GM18508 (cell line): ENCODE results near the gene SMC1A.
A peak's percentile ranks its signal among the peaks of the same experiment; 100 is the strongest.
"Not testable (repeated sequence)": the region's sequence is repeated elsewhere in the genome, so short reads cannot be mapped to it uniquely, and the experiment has no call there.

Experiments
- ATAC-seq: cut with Tn5 transposase; IDR thresholded peaks from one replicate; pipeline ENCODE4 v1.9.1; 2021; ENCODE audit warnings: moderate number of reproducible peaks; ENCODE audit not compliant: insufficient read depth, unreplicated experiment

The SMC1A gene

GRCh38 chrX:53422086-53422860, at the start of gene SMC1A:
SMC1A (minus strand) TSS chrX:53422654; CDS start chrX:53422600, 54 bp downstream.
- ATAC-seq = peak; percentile 91

DNA sequence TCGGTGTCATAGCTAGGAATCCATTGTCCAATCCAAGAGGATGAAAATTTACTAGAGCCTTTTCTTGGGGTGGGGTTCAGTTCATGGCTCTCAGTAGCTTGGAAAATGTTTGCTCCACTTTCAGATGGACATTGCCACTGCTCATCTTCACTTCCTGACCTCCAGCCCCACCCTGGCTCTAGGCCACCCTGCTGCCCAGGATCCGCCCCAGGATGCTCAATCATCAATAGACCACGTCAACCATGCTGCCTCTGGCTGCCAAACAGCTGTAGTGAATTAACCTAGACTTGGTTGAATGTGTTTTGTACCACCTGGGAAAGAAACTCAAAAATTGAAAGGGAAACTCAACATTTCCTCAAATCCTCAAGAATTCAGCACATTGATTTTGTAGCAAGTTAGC, 48.9 kb upstream of the SMC1A start:
- no peak for ATAC-seq

DNA sequence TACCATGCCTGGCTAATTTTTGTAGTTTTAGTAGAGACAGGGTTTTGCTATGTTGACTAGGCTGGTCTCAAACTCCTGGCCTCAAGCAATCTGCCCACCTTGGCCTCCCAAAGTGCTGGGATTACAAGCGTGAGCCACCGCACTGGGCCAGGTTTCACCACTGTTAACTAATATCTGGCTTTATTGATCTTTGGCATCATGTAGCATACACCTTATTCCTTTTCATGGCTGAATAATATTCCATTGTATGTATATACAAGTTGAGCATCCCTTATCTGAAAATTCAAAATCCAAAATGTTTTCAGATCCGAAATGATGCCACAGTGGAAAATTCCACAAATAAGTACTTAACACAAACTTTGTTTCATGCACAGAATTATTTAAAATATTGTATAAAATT, 46.2 kb upstream of the SMC1A start:
- not testable (repeated sequence) for ATAC-seq

DNA sequence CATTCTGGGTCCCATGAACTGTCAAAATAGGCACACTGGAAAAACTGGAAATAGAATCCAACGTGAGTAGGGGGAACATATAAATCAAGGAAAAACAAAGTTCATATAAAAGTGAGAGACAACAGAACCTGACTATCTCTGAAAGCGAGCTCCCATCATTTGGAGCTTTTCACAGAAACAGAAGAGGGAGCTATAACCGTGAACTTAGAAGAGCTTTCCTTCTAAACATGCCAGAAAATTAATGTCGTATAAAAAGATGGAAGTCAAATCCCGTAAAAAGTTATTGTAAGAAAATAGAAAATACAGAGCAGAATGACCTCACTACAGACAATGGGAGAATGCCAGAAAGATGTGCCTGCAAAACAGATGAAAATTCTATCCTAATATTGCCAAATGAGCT, 35.6 kb upstream of the SMC1A start:
- no peak for ATAC-seq

GRCh38 chrX:53456254-53456653, 33.8 kb upstream of the SMC1A start:
- no peak for ATAC-seq

- ATAC-seq = no peak
Measured at GRCh38 chrX:53452812-53453211, 30.4 kb upstream of the SMC1A start.

DNA sequence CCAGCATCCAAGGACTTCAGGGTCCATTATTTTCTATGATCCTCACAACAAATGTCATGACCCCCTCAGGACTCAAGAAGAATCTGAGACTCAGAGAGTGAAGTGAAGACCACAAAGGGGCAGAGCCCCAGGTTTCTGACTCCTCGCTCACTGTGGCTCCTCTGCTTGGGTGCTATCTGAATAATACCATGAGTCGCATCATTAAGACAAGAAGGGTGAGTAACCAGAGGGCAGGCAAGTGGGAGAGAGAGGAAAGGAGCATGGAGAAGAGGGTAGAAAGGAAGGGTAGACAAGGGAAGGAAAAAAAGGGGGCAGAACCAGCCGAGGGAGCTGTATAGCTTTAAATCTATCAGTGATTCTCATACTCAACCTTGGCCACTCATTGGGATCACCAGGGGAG, 27.2 kb upstream of the SMC1A start:
- no peak for ATAC-seq

GRCh38 chrX:53447441-53447840, 25.0 kb upstream of the SMC1A start:
- no peak for ATAC-seq

- ATAC-seq = no peak
Measured at GRCh38 chrX:53445977-53446376, 23.5 kb upstream of the SMC1A start.

DNA sequence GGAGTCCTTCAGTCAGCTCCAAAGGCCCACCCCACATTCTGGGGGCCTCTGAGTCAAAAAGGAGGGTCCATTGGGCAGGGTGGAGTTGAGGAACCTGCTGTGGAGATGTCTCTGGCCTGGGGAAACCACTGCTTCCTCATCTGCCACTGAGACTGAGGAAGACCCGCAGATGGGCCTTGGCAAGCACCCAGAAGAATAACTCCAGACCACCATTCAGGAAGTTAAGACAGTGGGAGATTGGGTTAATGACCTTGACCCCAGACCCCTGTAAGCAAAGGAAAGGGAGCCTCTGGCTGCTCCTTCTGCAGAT, 19.8 kb upstream of the SMC1A start:
- no peak for ATAC-seq

DNA sequence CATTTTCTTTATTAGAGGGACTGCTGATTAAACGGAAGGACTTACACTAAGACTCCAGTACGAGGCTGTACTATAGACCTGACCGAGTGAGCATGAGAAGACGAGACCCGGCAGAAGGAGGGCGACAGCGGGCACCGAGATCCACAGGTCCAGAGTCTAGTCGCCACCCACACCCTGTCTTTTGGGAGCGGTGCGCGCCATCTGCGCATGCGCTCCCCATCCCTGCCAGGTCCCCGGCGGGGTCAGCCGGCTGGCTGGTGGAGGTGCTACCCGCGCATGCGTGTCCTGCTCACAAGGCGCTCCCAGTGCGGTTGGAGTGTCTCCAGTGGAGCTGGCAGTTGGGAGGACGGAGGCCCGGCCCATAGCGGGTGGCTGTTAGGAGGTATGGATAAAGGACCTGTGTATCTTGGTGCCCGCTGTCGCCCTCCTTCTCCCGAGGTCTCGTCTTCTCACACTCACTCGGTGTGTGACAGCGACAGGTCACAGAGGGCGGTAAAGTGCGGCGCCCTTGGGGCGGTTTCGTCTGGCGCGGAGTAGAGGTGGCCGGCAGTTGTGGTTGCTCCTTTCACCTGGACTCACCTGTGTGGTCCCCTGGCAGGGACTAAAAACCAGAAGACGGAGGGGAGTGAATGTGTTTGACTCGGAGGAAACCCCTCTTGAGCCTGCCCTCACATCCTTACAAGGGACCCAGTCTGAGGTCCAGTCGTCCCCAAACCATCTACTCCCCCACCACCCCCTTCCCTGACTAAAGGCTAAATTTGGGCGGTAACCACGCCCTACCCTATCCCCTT, 19.3 kb upstream of the SMC1A start:
- ATAC-seq = no peak

DNA sequence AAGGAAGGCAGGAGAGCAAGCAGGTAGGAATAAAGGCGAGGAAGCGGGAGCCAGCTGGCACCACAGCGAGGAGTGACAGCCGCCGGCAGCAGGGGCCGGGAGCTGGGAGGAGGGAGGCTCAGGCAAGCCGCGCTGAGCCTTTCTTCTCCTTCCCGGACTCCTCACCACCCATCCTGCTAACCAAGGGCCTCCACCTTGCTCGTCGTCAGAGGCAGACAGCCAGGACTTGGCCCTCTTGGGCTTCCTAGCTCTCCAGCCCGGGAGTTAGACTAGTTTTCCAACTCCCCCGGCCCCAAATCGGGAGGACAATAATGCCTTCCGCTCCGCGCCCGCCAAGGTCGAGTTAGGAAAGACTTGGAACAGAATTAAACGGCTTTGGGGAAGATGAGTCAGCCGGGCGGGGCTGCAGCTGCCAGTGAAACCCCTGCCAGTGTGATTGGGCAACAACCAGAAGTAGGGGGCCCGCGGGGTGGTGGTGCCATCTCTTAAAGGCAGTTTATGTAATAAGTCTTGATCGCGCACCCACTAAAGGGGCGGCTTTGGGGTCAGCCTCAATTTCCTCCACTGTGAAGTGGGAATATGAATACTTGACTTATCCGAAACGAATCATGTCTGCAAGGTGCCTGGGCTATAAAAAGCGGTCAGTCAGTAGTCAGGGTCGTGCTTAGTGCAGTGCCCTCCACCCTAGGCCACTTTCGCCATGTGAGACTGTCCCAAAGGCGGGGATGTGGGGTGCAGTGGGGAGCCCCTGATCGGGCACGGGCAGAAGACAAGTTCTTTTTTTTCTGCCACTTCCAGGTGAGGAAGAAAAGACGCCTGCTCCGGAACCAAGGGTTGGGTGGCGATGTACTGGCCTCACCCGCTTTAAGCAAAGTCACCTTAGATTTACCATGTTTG, 18.4 kb upstream of the SMC1A start:
- ATAC-seq = no peak

GRCh38 chrX:53440101-53440500, 17.6 kb upstream of the SMC1A start:
- no peak for ATAC-seq

DNA sequence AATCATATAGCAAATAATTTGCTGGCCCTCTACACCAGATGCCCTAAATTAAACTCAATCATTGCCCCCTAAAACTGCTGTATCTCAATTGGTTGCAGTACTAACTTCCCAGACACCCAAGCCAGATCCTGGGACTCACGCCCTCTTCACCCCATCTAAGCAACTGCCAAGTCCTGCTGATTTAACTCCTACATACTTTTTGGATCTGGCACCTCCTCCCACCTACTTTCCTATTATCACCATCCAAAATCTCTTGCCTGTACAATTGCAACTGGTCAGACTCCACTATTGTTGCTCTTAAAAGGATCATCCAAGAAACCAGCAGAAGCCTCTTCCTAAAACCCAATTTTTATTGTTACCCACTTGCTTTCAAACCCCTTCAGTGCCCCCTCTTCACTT, 16.4 kb upstream of the SMC1A start:
- no peak for ATAC-seq

DNA sequence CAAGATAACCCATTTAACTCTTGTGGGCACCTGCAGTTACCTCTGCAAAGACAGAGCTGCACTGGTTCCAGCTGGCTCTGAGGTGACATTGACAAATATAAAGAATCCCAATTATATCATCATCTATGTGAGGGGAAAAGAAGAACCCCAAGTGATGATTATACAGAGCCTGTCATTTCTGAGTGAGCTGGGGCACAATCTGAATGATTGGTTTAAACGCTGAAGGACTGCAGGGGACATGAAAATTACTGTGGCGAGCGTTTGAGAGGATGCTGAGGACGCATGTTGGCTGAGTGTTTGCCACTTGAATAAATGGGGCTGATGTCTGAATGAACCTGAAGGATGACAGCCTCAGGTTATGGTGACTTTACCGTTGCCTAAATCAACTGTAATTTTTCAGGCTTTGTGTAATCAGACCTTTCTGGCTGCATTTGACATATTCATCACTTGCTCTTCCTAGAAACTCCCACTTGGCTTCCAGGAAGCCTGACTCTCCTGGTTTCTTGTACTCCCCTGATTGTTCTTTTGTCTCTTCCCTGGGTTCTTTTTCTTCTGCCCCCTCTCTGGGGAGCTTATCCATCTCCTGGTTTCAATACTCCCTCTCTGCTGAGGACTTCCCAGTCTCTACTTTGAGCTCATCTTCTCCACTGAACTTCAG, 15.8 kb upstream of the SMC1A start:
- no peak for ATAC-seq

- ATAC-seq = no peak
Measured at GRCh38 chrX:53437206-53437605, 14.8 kb upstream of the SMC1A start.

GRCh38 chrX:53435997-53436396, 13.5 kb upstream of the SMC1A start:
- no peak for ATAC-seq

GRCh38 chrX:53433651-53434639, 11.5 kb upstream of the SMC1A start, which contains the start of gene HSD17B10:
HSD17B10 (minus strand) TSS chrX:53434370; CDS start chrX:53434345, 25 bp downstream.
- ATAC-seq = peak; percentile 46

- no peak for ATAC-seq
Measured at GRCh38 chrX:53430231-53430630, 7.8 kb upstream of the SMC1A start.
